Measurements from ENCODE around the gene OR51E1.

Gene OR51E1

GRCh38 chr11:4611986-4612385, 31.8 kb upstream of the OR51E1 start:
- DNase-seq (ENCODE audit: low read depth), result no peak
- TF ChIP-seq CTCF (IDR thresholded peaks at IDR 0.05; ENCODE audit: low read depth, low read length, missing control alignments), result no peak
- H3K4me3 ChIP-seq (ENCODE audit: low read depth, low read length), result no peak overlapping the region

GRCh38 chr11:4615856-4616444, 27.8 kb upstream of the OR51E1 start:
- TF ChIP-seq CTCF (IDR thresholded peaks at IDR 0.05; ENCODE audit: low read depth, low read length, missing control alignments), result no peak
- H3K4me3 ChIP-seq (ENCODE audit: low read depth, low read length), result no peak overlapping the region

GRCh38 chr11:4619514-4619913, 24.3 kb upstream of the OR51E1 start:
- no peak overlapping the region for H3K4me3 ChIP-seq (ENCODE audit: low read depth, low read length)
- TF ChIP-seq CTCF (IDR thresholded peaks at IDR 0.05; ENCODE audit: low read depth, low read length, missing control alignments), result no peak
- no peak for DNase-seq (ENCODE audit: low read depth)

More at GRCh38 chr11:4615856-4616444, 27.8 kb upstream of the OR51E1 start:
- DNase-seq (ENCODE audit: low read depth), result no peak

- no peak overlapping the region for H3K4me3 ChIP-seq (ENCODE audit: low read depth, low read length)
- TF ChIP-seq CTCF (IDR thresholded peaks at IDR 0.05; ENCODE audit: low read depth, low read length, missing control alignments), result peak; percentile 70
- no peak for DNase-seq (ENCODE audit: low read depth)
Observed at GRCh38 chr11:4626207-4627099, 17.3 kb upstream of the OR51E1 start.

GRCh38 chr11:4636136-4636535, 7.6 kb upstream of the OR51E1 start:
- no peak for DNase-seq (ENCODE audit: low read depth)
- no peak overlapping the region for H3K4me3 ChIP-seq (ENCODE audit: low read depth, low read length)
- no peak for TF ChIP-seq CTCF (IDR thresholded peaks at IDR 0.05; ENCODE audit: low read depth, low read length, missing control alignments)

- DNase-seq (ENCODE audit: low read depth), result peak; percentile 25
- TF ChIP-seq CTCF (IDR thresholded peaks at IDR 0.05; ENCODE audit: low read depth, low read length, missing control alignments), result peak; percentile 97
- H3K4me3 ChIP-seq (ENCODE audit: low read depth, low read length), result no peak within 1 kb of the TSS
Observed at GRCh38 chr11:4636962-4637661, 6.7 kb upstream of the OR51E1 start, which contains the start of gene OR51D1. Gene OR51D1 (plus strand): TSS chr11:4637477. CDS start chr11:4639791, 2,314 bp downstream.

All from GM12864 (cell line).